GM13976 (cell line): ENCODE results near the gene SLC34A2.
"Not testable (repeated sequence)": the region's sequence is repeated elsewhere in the genome, so short reads cannot be mapped to it uniquely, and the experiment has no call there.

Experiments used
- DNase-seq: peaks from one replicate; pipeline ENCODE4 v3.0.0; 2012; ENCODE audit warnings: low spot score
- in situ Hi-C: fragments of 300-500 bp; cut with MboI; formaldehyde crosslinking; loops from one replicate; pipeline ENCODE4 v1.12.0; 2022; ENCODE audit warnings: low sequenced_read_pairs, mixed read lengths, inconsistent platforms; ENCODE audit not compliant: unreplicated experiment
- TF ChIP-seq, protein P1 (sequence below): IDR thresholded peaks from 2 replicates; pipeline ENCODE4 v1.5.1; 2012; ENCODE audit warnings: borderline replicate concordance, mild to moderate bottlenecking; ENCODE audit not compliant: insufficient read depth; ENCODE audit errors: extremely low read depth, missing control alignments, control extremely low read depth

The SLC34A2 gene, protein sequence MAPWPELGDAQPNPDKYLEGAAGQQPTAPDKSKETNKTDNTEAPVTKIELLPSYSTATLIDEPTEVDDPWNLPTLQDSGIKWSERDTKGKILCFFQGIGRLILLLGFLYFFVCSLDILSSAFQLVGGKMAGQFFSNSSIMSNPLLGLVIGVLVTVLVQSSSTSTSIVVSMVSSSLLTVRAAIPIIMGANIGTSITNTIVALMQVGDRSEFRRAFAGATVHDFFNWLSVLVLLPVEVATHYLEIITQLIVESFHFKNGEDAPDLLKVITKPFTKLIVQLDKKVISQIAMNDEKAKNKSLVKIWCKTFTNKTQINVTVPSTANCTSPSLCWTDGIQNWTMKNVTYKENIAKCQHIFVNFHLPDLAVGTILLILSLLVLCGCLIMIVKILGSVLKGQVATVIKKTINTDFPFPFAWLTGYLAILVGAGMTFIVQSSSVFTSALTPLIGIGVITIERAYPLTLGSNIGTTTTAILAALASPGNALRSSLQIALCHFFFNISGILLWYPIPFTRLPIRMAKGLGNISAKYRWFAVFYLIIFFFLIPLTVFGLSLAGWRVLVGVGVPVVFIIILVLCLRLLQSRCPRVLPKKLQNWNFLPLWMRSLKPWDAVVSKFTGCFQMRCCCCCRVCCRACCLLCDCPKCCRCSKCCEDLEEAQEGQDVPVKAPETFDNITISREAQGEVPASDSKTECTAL

DNA sequence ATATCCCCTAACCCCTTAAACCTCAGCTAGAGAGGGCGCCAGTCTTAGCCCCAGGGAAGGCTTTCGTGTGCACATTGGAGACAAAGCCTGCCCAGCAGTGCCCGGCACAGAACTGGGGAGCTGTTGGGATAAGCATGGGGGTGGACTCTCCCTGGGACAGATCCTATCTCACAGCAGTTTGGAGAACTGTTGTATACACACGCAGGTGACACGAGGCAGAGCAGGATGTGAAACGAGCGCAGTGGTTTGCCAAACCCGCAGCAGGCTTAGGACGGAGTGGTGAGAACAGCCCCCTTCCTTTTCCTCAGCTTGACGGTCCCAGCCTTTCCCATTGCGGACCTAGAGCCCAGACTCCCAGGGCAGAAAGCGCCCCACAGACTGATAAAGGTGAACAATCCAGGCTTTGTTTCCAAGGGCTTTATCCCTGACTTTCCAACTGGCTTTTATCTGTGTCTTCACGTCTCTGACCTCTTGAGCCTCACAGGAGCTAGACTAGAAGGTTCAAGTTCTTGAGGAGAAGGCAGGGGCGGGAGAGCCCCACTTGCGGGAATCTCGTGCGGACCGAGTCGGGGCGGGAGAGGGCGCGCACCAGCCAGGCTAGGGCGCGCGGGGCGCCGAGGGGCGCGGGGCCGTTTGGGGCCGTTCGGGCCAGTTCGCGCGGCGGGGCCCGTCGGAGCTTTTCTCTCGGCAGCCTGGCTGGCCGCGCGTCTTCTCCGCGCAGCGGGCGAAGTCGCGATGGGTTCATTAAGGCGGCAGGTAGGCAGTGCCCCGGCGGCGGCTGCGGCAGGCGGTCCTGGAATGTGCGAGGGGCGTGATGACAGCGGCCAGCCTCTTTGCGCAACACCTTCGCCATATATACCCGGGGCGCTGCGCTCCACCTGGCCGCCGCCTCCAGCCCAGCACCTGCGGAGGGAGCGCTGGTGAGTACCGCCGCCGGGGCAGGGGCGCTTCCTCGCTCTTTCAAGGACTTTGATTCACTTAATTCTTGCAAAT lies at the start of gene SLC34A2:
Gene SLC34A2 (plus strand): TSS at position 881 of the 993 bp plus-strand sequence. CDS start 6,650 bp downstream, outside the sequence.
- in situ Hi-C loops = no loop called here
- TF ChIP-seq, protein P1, sequence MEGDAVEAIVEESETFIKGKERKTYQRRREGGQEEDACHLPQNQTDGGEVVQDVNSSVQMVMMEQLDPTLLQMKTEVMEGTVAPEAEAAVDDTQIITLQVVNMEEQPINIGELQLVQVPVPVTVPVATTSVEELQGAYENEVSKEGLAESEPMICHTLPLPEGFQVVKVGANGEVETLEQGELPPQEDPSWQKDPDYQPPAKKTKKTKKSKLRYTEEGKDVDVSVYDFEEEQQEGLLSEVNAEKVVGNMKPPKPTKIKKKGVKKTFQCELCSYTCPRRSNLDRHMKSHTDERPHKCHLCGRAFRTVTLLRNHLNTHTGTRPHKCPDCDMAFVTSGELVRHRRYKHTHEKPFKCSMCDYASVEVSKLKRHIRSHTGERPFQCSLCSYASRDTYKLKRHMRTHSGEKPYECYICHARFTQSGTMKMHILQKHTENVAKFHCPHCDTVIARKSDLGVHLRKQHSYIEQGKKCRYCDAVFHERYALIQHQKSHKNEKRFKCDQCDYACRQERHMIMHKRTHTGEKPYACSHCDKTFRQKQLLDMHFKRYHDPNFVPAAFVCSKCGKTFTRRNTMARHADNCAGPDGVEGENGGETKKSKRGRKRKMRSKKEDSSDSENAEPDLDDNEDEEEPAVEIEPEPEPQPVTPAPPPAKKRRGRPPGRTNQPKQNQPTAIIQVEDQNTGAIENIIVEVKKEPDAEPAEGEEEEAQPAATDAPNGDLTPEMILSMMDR = no peak
- no peak for DNase-seq

DNA sequence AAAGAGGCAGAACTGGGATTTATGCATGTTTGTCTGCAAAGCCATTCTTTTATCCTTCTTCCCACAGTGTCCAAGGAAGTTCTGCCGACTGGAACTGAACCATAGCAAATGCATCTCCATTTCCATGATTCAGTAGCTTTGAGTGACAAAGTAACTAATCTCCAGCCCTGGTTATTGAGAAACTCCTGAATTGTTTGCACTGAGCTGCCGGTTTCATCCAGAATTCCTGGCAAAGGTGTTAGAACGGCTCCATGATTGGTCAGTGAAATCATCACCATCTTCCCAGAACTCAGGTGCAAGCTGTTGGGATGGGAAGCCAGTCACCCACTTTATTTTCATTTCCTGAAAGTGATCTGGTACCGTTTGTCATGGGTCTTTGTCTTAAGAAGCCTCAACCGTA lies 47.0 kb upstream of the SLC34A2 start:
- no peak for DNase-seq
- in situ Hi-C loops = no loop called here
- TF ChIP-seq, protein P1 = no peak

DNA sequence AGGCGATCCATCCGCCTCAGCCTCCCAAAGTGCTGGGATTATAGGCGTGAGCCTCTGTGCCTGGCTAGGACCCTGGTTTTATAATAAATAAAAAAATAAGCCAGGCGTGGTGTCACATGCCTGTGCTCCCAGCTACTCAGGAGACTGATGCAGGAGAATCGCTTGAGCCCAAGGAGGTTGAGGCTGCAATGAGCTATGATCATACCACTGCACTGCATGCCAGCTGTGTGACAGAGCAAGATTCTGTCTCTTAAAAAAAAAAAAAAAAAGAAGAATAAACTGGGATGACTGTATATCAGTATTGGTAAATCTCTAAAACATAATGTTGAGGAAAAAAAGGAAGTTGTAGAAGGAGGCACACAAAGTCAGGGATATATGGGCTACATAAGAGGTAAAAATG lies 45.7 kb upstream of the SLC34A2 start:
- in situ Hi-C loops = no loop called here

DNA sequence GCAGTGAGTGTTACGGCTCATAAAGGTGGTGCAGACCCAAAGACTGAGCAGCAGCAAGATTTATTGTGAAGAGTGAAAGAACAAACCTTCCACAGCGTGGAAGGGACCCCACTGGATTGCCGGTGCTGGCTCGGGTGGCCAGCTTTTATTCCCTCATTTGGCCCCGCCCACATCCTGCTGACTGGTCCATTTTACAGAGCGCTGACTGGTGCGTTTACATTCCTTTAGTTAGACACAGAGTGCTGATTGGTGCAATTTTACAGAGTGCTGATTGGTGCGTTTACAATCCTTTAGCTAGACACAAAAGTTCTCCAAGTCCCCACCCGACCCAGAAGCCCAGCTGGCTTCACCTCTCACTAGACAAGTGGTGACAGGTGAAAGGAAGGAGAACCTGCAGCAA lies 42.0 kb upstream of the SLC34A2 start:
- DNase-seq, in situ Hi-C loops: not testable (repeated sequence)

More for the DNA sequence above, 45.7 kb upstream of the SLC34A2 start:
- DNase-seq = no peak
- TF ChIP-seq, protein P1 = no peak

DNA sequence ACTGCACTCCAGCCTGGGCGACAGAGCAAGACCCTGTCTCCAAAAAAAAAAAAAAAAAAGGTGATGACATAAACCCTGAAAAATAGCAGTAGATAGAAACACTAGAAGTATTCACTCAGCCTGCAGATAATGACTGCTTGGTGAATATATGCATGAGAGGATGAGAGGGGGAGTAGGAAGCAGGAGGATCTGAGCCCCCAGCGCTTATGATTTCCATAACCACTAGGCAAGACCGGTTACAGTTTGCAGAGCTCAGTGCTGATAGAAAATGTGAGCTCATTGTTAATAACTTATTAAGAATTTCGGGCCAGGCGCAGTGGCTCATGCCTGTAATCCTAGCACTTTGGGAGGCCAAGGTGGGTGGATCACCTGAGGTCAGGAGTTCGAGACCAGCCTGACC lies 40.8 kb upstream of the SLC34A2 start:
- TF ChIP-seq, protein P1 = no peak
- no peak for DNase-seq
- in situ Hi-C loops = no loop called here

DNA sequence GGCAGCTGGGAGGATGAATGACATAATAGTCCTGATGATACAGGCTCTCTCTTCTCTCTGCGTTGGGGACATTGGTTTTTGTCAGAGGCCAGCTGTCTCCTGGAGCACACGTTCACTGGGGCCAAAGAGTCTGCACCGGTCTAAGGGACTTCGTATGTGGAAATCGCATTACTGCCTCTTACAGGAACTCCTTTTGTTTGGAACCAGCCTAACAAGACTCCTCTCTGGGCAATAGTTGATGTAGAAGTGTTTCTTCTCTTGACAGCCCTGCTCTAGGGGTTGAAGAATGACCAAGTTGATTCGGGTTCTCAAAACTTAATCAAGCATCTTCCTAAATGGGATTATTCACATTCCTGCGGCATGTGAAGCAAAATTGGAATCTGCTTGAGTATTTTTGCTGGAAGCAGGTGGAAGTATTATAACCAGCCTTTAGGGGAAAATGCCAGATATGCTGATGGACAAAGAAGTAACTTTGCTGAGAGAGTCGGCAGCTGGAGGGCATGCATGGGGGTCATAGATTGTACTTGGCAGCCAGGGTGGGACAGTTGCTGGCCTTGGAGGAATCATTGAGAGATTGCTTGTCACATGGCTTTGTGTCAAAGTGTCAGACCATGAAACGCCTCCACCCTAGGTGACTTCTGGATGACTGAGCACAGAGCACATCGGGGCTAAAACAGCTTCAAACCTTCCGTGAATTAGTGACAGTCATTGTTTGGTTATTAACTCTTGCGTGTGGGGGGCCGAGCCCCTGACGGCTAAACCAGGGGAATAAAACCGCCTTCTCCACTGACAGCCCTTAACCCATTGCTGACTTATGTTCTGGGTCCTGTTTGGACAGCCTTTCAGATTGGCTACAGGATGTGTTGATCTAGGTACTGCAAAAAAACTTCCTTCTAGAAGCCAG lies 34.4 kb upstream of the SLC34A2 start:
- TF ChIP-seq, protein P1 = no peak
- in situ Hi-C loops = no loop called here
- no peak for DNase-seq
